GM23338 (cell line): Measurements from ENCODE around the gene PPP1R12A. TPM values are rescaled to one million over a fixed set of nuclear protein-coding genes. Genes with fewer than 3 reads are reported as not detected.

ENCODE experiments used
- ATAC-seq: fragments of 200-7000 bp; cut with Tn5 transposase; 3 replicates; pipeline ENCODE4 v1.9.1; 2020
- DNase-seq: peaks from one replicate; pipeline ENCODE4 v3.0.0-alpha.2; 2015; ENCODE audit warnings: low spot score
- H2AFZ ChIP-seq: fragments of 200-600 bp; sonication (generic); 2 replicates; pipeline ENCODE4 v1.8.0; 2016; ENCODE audit warnings: antibody characterized with exemption, mild to moderate bottlenecking, moderate library complexity
- H3F3A ChIP-seq: fragments of 200-600 bp; sonication (generic); replicated peaks from 2 replicates; pipeline ENCODE4 v1.8.0; 2017; ENCODE audit warnings: antibody characterized with exemption, mixed run types, low read depth
- H3K27ac ChIP-seq: fragments of 200-600 bp; sonication (generic); 2 replicates; pipeline ENCODE4 v1.6.1; 2016; ENCODE audit warnings: low read depth
- H3K27me3 ChIP-seq: fragments of 200-600 bp; sonication (generic); 2 replicates; pipeline ENCODE4 v1.8.0; 2016; ENCODE audit warnings: mild to moderate bottlenecking, mixed run types, moderate library complexity; ENCODE audit not compliant: insufficient read depth
- H3K36me3 ChIP-seq: fragments of 200-600 bp; sonication (generic); 2 replicates; pipeline ENCODE4 v1.8.0; 2016; ENCODE audit warnings: mild to moderate bottlenecking; ENCODE audit not compliant: insufficient read depth
- H3K4me1 ChIP-seq: fragments of 200-600 bp; sonication (generic); 2 replicates; pipeline ENCODE4 v1.8.0; 2016; ENCODE audit warnings: mild to moderate bottlenecking, moderate library complexity; ENCODE audit not compliant: insufficient read depth
- H3K4me2 ChIP-seq: fragments of 200-600 bp; sonication (generic); 2 replicates; pipeline ENCODE4 v1.7.1; 2017; ENCODE audit warnings: mixed run types
- H3K4me3 ChIP-seq: fragments of 200-600 bp; sonication (generic); 2 replicates; pipeline ENCODE4 v1.6.1; 2016; ENCODE audit warnings: mixed run types
- H3K79me2 ChIP-seq: fragments of 200-600 bp; sonication (generic); replicated peaks from 2 replicates; pipeline ENCODE4 v1.8.0; 2017; ENCODE audit warnings: mild to moderate bottlenecking; ENCODE audit not compliant: insufficient read depth
- H3K9me2 ChIP-seq: fragments of 200-600 bp; sonication (generic); 2 replicates; pipeline ENCODE4 v1.8.0; 2017; ENCODE audit not compliant: insufficient read depth
- H4K20me1 ChIP-seq: fragments of 200-600 bp; sonication (generic); replicated peaks from 2 replicates; pipeline ENCODE4 v1.8.0; 2017; ENCODE audit warnings: mild to moderate bottlenecking; ENCODE audit not compliant: insufficient read depth
- H3K27ac Mint-ChIP-seq: 2 replicates; pipeline ENCODE4 v1.8.0; 2020; ENCODE audit warnings: inconsistent platforms, mild to moderate bottlenecking, moderate library complexity, mixed read lengths
- H3K27me3 Mint-ChIP-seq: 3 replicates; pipeline ENCODE4 v1.8.0; 2022; ENCODE audit warnings: low read depth, mild to moderate bottlenecking, moderate library complexity, mixed read lengths, inconsistent platforms; ENCODE audit not compliant: insufficient read depth, poor library complexity
- H3K36me3 Mint-ChIP-seq: 3 replicates; pipeline ENCODE4 v1.8.0; 2021; ENCODE audit warnings: low read depth, mild to moderate bottlenecking, inconsistent platforms, moderate library complexity, mixed read lengths
- H3K4me1 Mint-ChIP-seq: 3 replicates; pipeline ENCODE4 v1.8.0; 2020; ENCODE audit warnings: mild to moderate bottlenecking, inconsistent platforms, mixed read lengths
- H3K4me3 Mint-ChIP-seq: 3 replicates; pipeline ENCODE4 v1.8.0; 2021; ENCODE audit warnings: moderate library complexity, mild to moderate bottlenecking, inconsistent platforms, mixed read lengths
- H3K9me3 Mint-ChIP-seq: 3 replicates; pipeline ENCODE4 v1.8.0; 2020; ENCODE audit warnings: moderate library complexity, mild to moderate bottlenecking, inconsistent platforms, mixed read lengths
- EZH2phosphoT487 ChIP-seq: fragments of 200-600 bp; sonication (generic); IDR thresholded peaks from one replicate; pipeline ENCODE4 v1.8.1; 2018; ENCODE audit warnings: antibody characterized with exemption; ENCODE audit not compliant: unreplicated experiment
- NANOG ChIP-seq: IDR thresholded peaks from 2 replicates; pipeline ENCODE4 v1.6.1; 2016; ENCODE audit warnings: antibody characterized with exemption, borderline replicate concordance
- POLR2AphosphoS5 ChIP-seq: IDR thresholded peaks from 2 replicates; pipeline ENCODE4 v1.6.1; 2016; ENCODE audit warnings: antibody characterized with exemption, low read depth
- STAT1 ChIP-seq: IDR thresholded peaks from one replicate; pipeline ENCODE4 v1.6.1; 2016; ENCODE audit warnings: antibody characterized with exemption; ENCODE audit not compliant: unreplicated experiment
- ZNF114 ChIP-seq: fragments of 250-450 bp; sonication (Bioruptor Pico); IDR thresholded peaks from 2 replicates; pipeline ENCODE4 v1.5.0; 2020; ENCODE audit warnings: mild to moderate bottlenecking, moderate library complexity
- ZNF331 ChIP-seq: fragments of 250-450 bp; sonication (Bioruptor Pico); IDR thresholded peaks from 2 replicates; pipeline ENCODE4 v1.5.0; 2020; ENCODE audit warnings: low read depth, mild to moderate bottlenecking, moderate library complexity
- polyA plus RNA-seq: library from polyadenylated mRNA; unstranded; fragments of >200 nt; fragmentation: Nextera tagmentation; extraction: Ambion mirVana; gene quantifications from 2 replicates; pipeline ENCODE4 v1.2.1, GENCODE V29; 2016
- total RNA-seq: library from RNA; depleted of rRNA; stranded (reverse); fragments of >200 nt; shearing (Covaris generic); gene quantifications from 2 replicates; pipeline ENCODE4 v1.2.3, GENCODE V29; 2014
- TF ChIP-seq, protein P1 (sequence below), 2 experiments: fragments of 200-600 bp in 1 of 2; sonication (generic) in 1 of 2; conservative IDR thresholded peaks; 2 replicates each; pipeline versions ENCODE4 v1.5.1 to v1.6.1; 2016 to 2017; ENCODE audit warnings: antibody characterized with exemption in 2 of 2, low read depth in 2 of 2, mild to moderate bottlenecking in 2 of 2, moderate library complexity in 1 of 2
- TF ChIP-seq, protein P2 (sequence below): IDR thresholded peaks from 2 replicates; pipeline ENCODE4 v1.6.1; 2016; ENCODE audit warnings: antibody characterized with exemption

The PPP1R12A gene
- total and polyA plus RNA-seq, 2 experiments from 2014 or later, result 91.6 to 146 TPM

GRCh38 chr12:79858518-79858917 is 76.4 kb downstream of the PPP1R12A start:
- TF ChIP-seq ZNF331 (CRISPR knock-in tag) (no peak), STAT1 (no peak), ZNF114 (no peak), NANOG (no peak), EZH2phosphoT487 (no peak), POLR2AphosphoS5 (no peak)
- TF ChIP-seq, protein P1, sequence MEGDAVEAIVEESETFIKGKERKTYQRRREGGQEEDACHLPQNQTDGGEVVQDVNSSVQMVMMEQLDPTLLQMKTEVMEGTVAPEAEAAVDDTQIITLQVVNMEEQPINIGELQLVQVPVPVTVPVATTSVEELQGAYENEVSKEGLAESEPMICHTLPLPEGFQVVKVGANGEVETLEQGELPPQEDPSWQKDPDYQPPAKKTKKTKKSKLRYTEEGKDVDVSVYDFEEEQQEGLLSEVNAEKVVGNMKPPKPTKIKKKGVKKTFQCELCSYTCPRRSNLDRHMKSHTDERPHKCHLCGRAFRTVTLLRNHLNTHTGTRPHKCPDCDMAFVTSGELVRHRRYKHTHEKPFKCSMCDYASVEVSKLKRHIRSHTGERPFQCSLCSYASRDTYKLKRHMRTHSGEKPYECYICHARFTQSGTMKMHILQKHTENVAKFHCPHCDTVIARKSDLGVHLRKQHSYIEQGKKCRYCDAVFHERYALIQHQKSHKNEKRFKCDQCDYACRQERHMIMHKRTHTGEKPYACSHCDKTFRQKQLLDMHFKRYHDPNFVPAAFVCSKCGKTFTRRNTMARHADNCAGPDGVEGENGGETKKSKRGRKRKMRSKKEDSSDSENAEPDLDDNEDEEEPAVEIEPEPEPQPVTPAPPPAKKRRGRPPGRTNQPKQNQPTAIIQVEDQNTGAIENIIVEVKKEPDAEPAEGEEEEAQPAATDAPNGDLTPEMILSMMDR (conservative IDR thresholded peaks at IDR 0.05; ENCODE audit: low read depth in 2 of 2), result no peak
- Histone ChIP-seq H2AFZ (no peak overlapping the region), H3K27ac (no peak overlapping the region), H3K79me2 (peaks cover 96% of the 10 kb centered on the region), H3F3A (no peaks in the 10 kb centered on the region), H3K36me3 (no peaks in the 10 kb centered on the region), H3K4me2 (no peak overlapping the region), H3K4me3 (no peak overlapping the region), H3K9me2 (no peaks in the 10 kb centered on the region), H4K20me1 (no peaks in the 10 kb centered on the region; the same call in none of the 2 replicates), H3K4me1 (no peaks in the 10 kb centered on the region; the same call in 1 of the 2 replicates), H3K27me3 (no peaks in the 10 kb centered on the region)
- Mint-ChIP-seq H3K36me3 (peaks cover 25% of the 10 kb centered on the region), H3K4me3 (no peak overlapping the region), H3K4me1 (peaks cover 8% of the 10 kb centered on the region), H3K9me3 (no peaks in the 10 kb centered on the region), H3K27me3 (peaks cover 4% of the 10 kb centered on the region), H3K27ac (no peak overlapping the region)
- DNase-seq (no peak), ATAC-seq (0 out of 3 replicates have a peak, but pooled peaks have one; percentile 23)

GRCh38 chr12:79857675-79858074 is 77.2 kb downstream of the PPP1R12A start:
- Histone ChIP-seq H2AFZ (no peak overlapping the region), H3K79me2 (peaks cover 96% of the 10 kb centered on the region), H3K27ac (no peak overlapping the region), H3K4me2 (no peak overlapping the region), H3K4me3 (no peak overlapping the region), H3F3A (no peaks in the 10 kb centered on the region), H3K27me3 (no peaks in the 10 kb centered on the region), H4K20me1 (no peaks in the 10 kb centered on the region; the same call in none of the 2 replicates), H3K4me1 (no peaks in the 10 kb centered on the region; the same call in 1 of the 2 replicates), H3K9me2 (no peaks in the 10 kb centered on the region), H3K36me3 (no peaks in the 10 kb centered on the region)
- H3K4me3 Mint-ChIP-seq, result no peak overlapping the region
- H3K27ac Mint-ChIP-seq, result no peak overlapping the region
- no peak for TF ChIP-seq EZH2phosphoT487
- TF ChIP-seq, protein P2, sequence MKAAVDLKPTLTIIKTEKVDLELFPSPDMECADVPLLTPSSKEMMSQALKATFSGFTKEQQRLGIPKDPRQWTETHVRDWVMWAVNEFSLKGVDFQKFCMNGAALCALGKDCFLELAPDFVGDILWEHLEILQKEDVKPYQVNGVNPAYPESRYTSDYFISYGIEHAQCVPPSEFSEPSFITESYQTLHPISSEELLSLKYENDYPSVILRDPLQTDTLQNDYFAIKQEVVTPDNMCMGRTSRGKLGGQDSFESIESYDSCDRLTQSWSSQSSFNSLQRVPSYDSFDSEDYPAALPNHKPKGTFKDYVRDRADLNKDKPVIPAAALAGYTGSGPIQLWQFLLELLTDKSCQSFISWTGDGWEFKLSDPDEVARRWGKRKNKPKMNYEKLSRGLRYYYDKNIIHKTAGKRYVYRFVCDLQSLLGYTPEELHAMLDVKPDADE, result no peak
- no peak for DNase-seq
- peaks cover 4% of the 10 kb centered on the region for H3K27me3 Mint-ChIP-seq
- peaks cover 24% of the 10 kb centered on the region for H3K36me3 Mint-ChIP-seq
- H3K9me3 Mint-ChIP-seq, result 0 out of 3 replicates have a peak, but pooled peaks cover under 1% of the 10 kb centered on the region
- H3K4me1 Mint-ChIP-seq, result peaks cover 8% of the 10 kb centered on the region; the same call in 2 of the 3 replicates
- ATAC-seq, result no peak
